SK-N-SH (cell line): Measurements from ENCODE around the gene CDH20. TPM values are rescaled to one million over a fixed set of nuclear protein-coding genes. Genes with fewer than 3 reads are reported as not detected.

Source experiments
- CTCF ChIA-PET: fragments of 300-600, 350-600 bp; formaldehyde crosslinking; extraction: SDS; loops from one replicate; lab custom pipeline; 2021; lab: Yijun Ruan, JAX
- POLR2A ChIA-PET: fragments of 350-600 bp; sonication (Branson Sonifier 250); formaldehyde crosslinking; extraction: SDS; loops from one replicate; lab custom pipeline; 2020; ENCODE audit warnings: antibody characterized with exemption, inconsistent platforms; lab: Yijun Ruan, JAX
- DNase-seq: peaks from one replicate; pipeline ENCODE4 v3.0.0; 2012
- H2AFZ ChIP-seq: fragments of 200-600 bp; sonication (generic); 2 replicates; pipeline ENCODE4 v1.8.1; 2016; ENCODE audit warnings: antibody characterized with exemption, mild to moderate bottlenecking, low read depth
- H3F3A ChIP-seq: fragments of 200-600 bp; sonication (generic); replicated peaks from 2 replicates; pipeline ENCODE3; 2016; ENCODE audit warnings: antibody characterized with exemption, mild to moderate bottlenecking; ENCODE audit not compliant: insufficient read depth
- H3K27ac ChIP-seq, 2 experiments: fragments of 200-500 bp in 1 of 2; fragments of 200-600 bp in 1 of 2; sonication (Bioruptor generic) in 1 of 2; sonication (generic), shearing (Covaris generic) in 1 of 2; 2 replicates each; pipeline versions ENCODE4 v1.5.1 to v1.6.1; 2014 to 2016; ENCODE audit warnings: low read depth in 2 of 2, inconsistent platforms in 1 of 2, low read length in 1 of 2, mild to moderate bottlenecking in 1 of 2, mixed read lengths in 1 of 2
- H3K27me3 ChIP-seq: fragments of 200-600 bp; sonication (generic), shearing (Covaris generic); 2 replicates; pipeline ENCODE4 v1.6.1; 2016; ENCODE audit warnings: mixed run types; ENCODE audit not compliant: insufficient read depth
- H3K36me3 ChIP-seq, 2 experiments: fragments of 200-500 bp in 1 of 2; fragments of 200-600 bp in 1 of 2; sonication (Bioruptor generic) in 1 of 2; sonication (generic) in 1 of 2; replicated peaks in 1 of 2; 2 replicates each; pipeline versions ENCODE3 to v1.5.1; 2014 to 2016; ENCODE audit warnings: low read length in 1 of 2, mild to moderate bottlenecking in 1 of 2; ENCODE audit not compliant: insufficient read depth in 2 of 2, control insufficient read depth in 1 of 2
- H3K4me1 ChIP-seq, 2 experiments: fragments of 200-500 bp in 1 of 2; fragments of 200-600 bp in 1 of 2; sonication (Bioruptor generic) in 1 of 2; sonication (generic), shearing (Covaris generic) in 1 of 2; 2 replicates each; pipeline versions ENCODE4 v1.5.1 to v1.6.1; 2014 to 2016; ENCODE audit warnings: low read depth in 1 of 2, low read length in 1 of 2, mixed run types in 1 of 2; ENCODE audit not compliant: insufficient read depth in 2 of 2, control insufficient read depth in 1 of 2
- H3K4me2 ChIP-seq: fragments of 200-600 bp; sonication (generic), shearing (Covaris generic); 2 replicates; pipeline ENCODE4 v1.6.1; 2017; ENCODE audit warnings: mixed run types
- H3K4me3 ChIP-seq, 2 experiments: fragments of 200-500 bp in 1 of 2; fragments of 200-600 bp in 1 of 2; sonication (Bioruptor generic) in 1 of 2; sonication (generic), shearing (Covaris generic) in 1 of 2; 2 replicates each; pipeline versions ENCODE4 v1.5.1 to v1.8.1; 2014 to 2016; ENCODE audit warnings: low read depth in 2 of 2, inconsistent platforms in 1 of 2, low read length in 1 of 2, mild to moderate bottlenecking in 1 of 2, mixed read lengths in 1 of 2, moderate library complexity in 1 of 2
- H3K79me2 ChIP-seq: fragments of 200-600 bp; sonication (generic); 2 replicates; pipeline ENCODE4 v1.8.1; 2017; ENCODE audit warnings: mild to moderate bottlenecking; ENCODE audit not compliant: insufficient read depth
- H3K9ac ChIP-seq: fragments of 200-600 bp; sonication (generic); 2 replicates; pipeline ENCODE4 v1.6.1; 2017; ENCODE audit warnings: mixed run types
- H3K9me2 ChIP-seq: fragments of 200-600 bp; sonication (generic); 2 replicates; pipeline ENCODE4 v1.6.1; 2017; ENCODE audit warnings: mixed run types
- H3K9me3 ChIP-seq: fragments of 200-600 bp; sonication (generic); 2 replicates; pipeline ENCODE4 v1.6.1; 2017; ENCODE audit warnings: mixed run types, mild to moderate bottlenecking, moderate library complexity
- H4K20me1 ChIP-seq: fragments of 200-600 bp; sonication (generic); 2 replicates; pipeline ENCODE4 v1.6.1; 2017; ENCODE audit warnings: mild to moderate bottlenecking, mixed run types; ENCODE audit not compliant: insufficient read depth
- CHD2 ChIP-seq: fragments of 150-350 bp; IDR thresholded peaks from 2 replicates; pipeline ENCODE4 v1.6.1; 2018; ENCODE audit warnings: low read length; ENCODE audit not compliant: partially characterized antibody
- EP300 ChIP-seq, 2 experiments: IDR thresholded peaks; 2 replicates each; pipeline versions ENCODE4 v1.4.0 to v1.6.1; 2012; ENCODE audit warnings: borderline replicate concordance in 1 of 2, low read depth in 1 of 2, low read length in 1 of 2
- EZH2phosphoT487 ChIP-seq: fragments of 200-600 bp; sonication (generic); IDR thresholded peaks from 2 replicates; pipeline ENCODE4 v1.6.1; 2017; ENCODE audit warnings: low read depth, mixed run types, mild to moderate bottlenecking, antibody characterized with exemption, moderate library complexity, borderline replicate concordance
- FOXJ3 ChIP-seq: sonication (generic); formaldehyde crosslinking; IDR thresholded peaks from 2 replicates; pipeline ENCODE4 v1.5.1; 2020; ENCODE audit warnings: mild to moderate bottlenecking, missing genetic modification reagents
- JUND ChIP-seq: IDR thresholded peaks from 2 replicates; pipeline ENCODE4 v1.4.0; 2012
- NRF1 ChIP-seq: IDR thresholded peaks from 2 replicates; pipeline ENCODE4 v1.6.1; 2012; ENCODE audit warnings: low read depth, mild to moderate bottlenecking, low read length
- PBX3 ChIP-seq: IDR thresholded peaks from 2 replicates; pipeline ENCODE4; 2012
- POLR2AphosphoS5 ChIP-seq: IDR thresholded peaks from 2 replicates; pipeline ENCODE4 v1.6.1; 2012; ENCODE audit warnings: low read depth, low read length
- RFX5 ChIP-seq: IDR thresholded peaks from 2 replicates; pipeline ENCODE4 v1.6.1; 2012; ENCODE audit warnings: mild to moderate bottlenecking, improper control_type of control experiment, low read length
- TAF1 ChIP-seq: IDR thresholded peaks from 2 replicates; pipeline ENCODE4 v1.6.1; 2012; ENCODE audit warnings: low read depth, mild to moderate bottlenecking, low read length, moderate library complexity, borderline replicate concordance
- WGBS: methylation state at CpG from one replicate; pipeline ENCODE4 v1.1.6; 2017; ENCODE audit warnings: low lambda C conversion rate; 5-methylcytosine and 5-hydroxymethylcytosine counted together
- polyA plus RNA-seq, 3 experiments: library from polyadenylated mRNA; depleted of rRNA; stranded (reverse); fragments of >200 nt; gene quantifications; 2 replicates each; pipeline ENCODE4 v1.2.3, GENCODE V29; 2012
- TF ChIP-seq, protein P1 (sequence below): IDR thresholded peaks from 2 replicates; pipeline ENCODE4 v1.4.0; 2012; ENCODE audit warnings: low read depth, borderline replicate concordance
- TF ChIP-seq, protein P2 (sequence below): fragments of 150-350 bp; IDR thresholded peaks from 2 replicates; pipeline ENCODE4 v1.6.1; 2017; ENCODE audit warnings: antibody characterized with exemption, low read length, low read depth, borderline replicate concordance

Gene CDH20
- polyA plus RNA-seq, 1 of the 3 experiments (the other 2 are of a cell fraction) = 1.1 TPM

- CTCF ChIA-PET = interaction anchor here (1.6 to 2.1 kb wide), 2 partner anchors 9 to 39 kb away, joined by 3 to 8 read pairs; no protein-coding TSS in a partner anchor
- DNase-seq = no peak
- H3K4me1 ChIP-seq = peaks cover 0 to 8% of the 10 kb centered on the region in 2 experiments; a peak in 1 of 4 replicates
- TF ChIP-seq PBX3 (no peak), FOXJ3 (CRISPR knock-in tag) (no peak), RFX5 (no peak)
- TF ChIP-seq, all 33 proteins: peak for 0
- Histone ChIP-seq H2AFZ (no peak overlapping the region), H3K79me2 (no peaks in the 10 kb centered on the region), H3K27ac (no peak overlapping the region), H3K4me2 (no peak overlapping the region), H3K27me3 (no peaks in the 10 kb centered on the region), H3K9ac (no peak overlapping the region), H4K20me1 (no peaks in the 10 kb centered on the region), H3K9me3 (no peaks in the 10 kb centered on the region), H3K9me2 (no peaks in the 10 kb centered on the region), H3K4me3 (no peak overlapping the region), H3F3A (no peaks in the 10 kb centered on the region), H3K36me3 (no peaks in the 10 kb centered on the region)
- POLR2A ChIA-PET = no interaction called here
- WGBS = 41% methylated on average over 1 of the region's 1 CpG
Observed at GRCh38 chr18:61543518-61543917, 210.3 kb downstream of the CDH20 start.

DNA sequence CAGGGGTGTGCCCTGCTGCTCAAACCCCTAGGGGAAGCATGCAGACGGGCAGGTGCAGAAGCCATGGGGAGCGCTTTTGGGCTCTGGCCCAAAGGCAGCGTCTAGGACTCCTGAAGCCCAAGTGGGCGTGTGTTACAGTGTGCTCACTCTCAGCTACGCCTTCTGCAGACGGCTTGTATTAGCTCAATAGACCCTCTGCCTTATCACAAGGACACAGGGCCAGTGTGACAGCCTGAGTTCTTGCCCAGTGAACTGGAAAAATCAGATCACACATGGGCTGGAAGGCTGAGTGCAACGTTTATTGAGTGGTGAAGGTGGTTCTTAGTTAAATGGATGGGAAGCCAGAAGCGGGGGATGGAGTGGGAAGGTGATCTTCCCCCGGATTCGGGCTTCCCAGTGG is 210.9 kb downstream of the CDH20 start:
- CTCF ChIA-PET = no interaction called here
- Histone ChIP-seq H3K9me2 (no peaks in the 10 kb centered on the region), H3K27ac (no peak overlapping the region), H4K20me1 (no peaks in the 10 kb centered on the region), H3K27me3 (no peaks in the 10 kb centered on the region), H3K9ac (no peak overlapping the region), H3F3A (no peaks in the 10 kb centered on the region), H3K36me3 (no peaks in the 10 kb centered on the region), H2AFZ (no peak overlapping the region), H3K4me2 (no peak overlapping the region), H3K9me3 (no peaks in the 10 kb centered on the region), H3K79me2 (no peaks in the 10 kb centered on the region)
- POLR2A ChIA-PET = no interaction called here
- DNase-seq = no peak
- TF ChIP-seq RFX5 (no peak), EP300 (IDR thresholded peaks at IDR 0.05; ENCODE audit: borderline replicate concordance in 1 of 2, low read depth in 1 of 2, low read length in 1 of 2) (no peak), NRF1 (no peak), JUND (no peak), CHD2 (no peak), TAF1 (no peak), FOXJ3 (CRISPR knock-in tag) (no peak), POLR2AphosphoS5 (no peak), EZH2phosphoT487 (no peak), PBX3 (no peak)
- TF ChIP-seq, protein P1, sequence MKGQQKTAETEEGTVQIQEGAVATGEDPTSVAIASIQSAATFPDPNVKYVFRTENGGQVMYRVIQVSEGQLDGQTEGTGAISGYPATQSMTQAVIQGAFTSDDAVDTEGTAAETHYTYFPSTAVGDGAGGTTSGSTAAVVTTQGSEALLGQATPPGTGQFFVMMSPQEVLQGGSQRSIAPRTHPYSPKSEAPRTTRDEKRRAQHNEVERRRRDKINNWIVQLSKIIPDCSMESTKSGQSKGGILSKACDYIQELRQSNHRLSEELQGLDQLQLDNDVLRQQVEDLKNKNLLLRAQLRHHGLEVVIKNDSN = no peak
- TF ChIP-seq, protein P2, sequence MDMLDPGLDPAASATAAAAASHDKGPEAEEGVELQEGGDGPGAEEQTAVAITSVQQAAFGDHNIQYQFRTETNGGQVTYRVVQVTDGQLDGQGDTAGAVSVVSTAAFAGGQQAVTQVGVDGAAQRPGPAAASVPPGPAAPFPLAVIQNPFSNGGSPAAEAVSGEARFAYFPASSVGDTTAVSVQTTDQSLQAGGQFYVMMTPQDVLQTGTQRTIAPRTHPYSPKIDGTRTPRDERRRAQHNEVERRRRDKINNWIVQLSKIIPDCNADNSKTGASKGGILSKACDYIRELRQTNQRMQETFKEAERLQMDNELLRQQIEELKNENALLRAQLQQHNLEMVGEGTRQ = no peak
- TF ChIP-seq, all 33 proteins: peak for 0
- Histone ChIP-seq H3K4me1 (peaks cover 0 to 8% of the 10 kb centered on the region in 2 experiments; a peak in 1 of 4 replicates), H3K4me3 (no peak overlapping the region)
- 81% methylated on average over 10 of the region's 10 CpGs for WGBS
